Activated T-cell treated with anti-CD3 and anti-CD28 coated beads, Interleukin-2, amount 50 U/mL, for 1 hour (primary cell): ENCODE measurements around the gene GCGR.

ENCODE experiments used
- DNase-seq: peaks from one replicate; pipeline ENCODE4 v3.0.0-alpha.2; 2020

GCGR gene

DNA sequence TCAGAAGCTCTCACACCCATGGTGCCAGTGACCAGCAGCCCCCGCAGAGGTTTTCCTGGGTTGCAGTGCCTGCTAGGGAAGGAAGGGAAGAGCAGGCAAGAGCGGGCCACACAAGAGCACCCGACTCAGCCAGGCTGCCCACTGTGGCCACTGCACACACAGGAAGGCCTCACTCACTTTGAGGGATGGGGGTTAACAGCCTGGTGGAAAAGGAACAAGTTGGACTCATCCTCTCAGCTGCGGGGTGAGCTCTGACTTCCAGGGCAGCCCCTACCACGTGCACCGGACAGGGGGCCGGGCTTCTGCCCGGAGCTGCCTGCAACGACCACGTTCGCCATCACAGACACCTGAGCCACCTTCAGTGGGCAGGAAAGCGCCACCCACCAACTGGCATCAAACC lies 48.3 kb downstream of the GCGR start:
- no peak for DNase-seq

DNA sequence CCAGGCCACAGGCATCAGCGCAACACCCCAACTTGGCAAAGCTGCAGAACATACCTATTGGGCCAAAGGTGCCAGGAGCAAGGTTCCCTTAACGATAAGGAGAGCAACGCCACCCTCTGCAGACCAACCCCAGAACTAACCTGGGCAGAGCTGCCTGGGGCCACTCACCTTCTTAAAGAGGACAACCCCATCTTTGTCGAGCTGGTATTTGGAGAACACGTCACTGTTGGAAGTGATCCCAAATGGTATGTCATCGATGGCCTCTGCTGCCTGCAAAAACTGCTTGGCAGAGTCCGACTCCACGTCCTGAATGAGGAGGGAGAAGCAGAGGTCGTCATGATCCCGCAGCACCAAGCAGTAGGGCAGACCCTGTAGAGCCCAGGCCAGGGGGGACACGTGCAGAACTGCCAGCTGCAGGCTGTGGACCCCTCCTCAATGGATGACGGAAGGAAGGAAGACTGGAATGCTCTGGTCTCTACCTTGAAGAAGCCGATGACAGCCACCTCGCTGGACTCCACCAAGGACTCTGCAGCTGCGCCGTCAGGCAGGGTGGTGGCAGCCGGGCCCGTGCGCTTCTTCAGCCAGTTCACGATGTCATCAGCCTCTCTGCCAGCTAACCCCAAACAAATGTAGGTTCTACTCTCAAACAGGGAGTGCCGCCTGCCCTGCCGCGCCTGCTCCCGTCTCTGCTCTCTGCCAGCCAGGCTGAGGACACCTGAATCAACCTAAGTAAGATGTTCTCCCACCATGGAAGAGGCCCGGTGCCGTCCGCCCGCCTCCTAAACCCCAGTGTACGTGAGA lies 51.2 kb downstream of the GCGR start:
- DNase-seq, result no peak

GRCh38 chr17:81858170-81858966 lies 54.4 kb downstream of the GCGR start:
- no peak for DNase-seq

- DNase-seq, result no peak
Observed at GRCh38 chr17:81858967-81859905, 55.3 kb downstream of the GCGR start.

DNA sequence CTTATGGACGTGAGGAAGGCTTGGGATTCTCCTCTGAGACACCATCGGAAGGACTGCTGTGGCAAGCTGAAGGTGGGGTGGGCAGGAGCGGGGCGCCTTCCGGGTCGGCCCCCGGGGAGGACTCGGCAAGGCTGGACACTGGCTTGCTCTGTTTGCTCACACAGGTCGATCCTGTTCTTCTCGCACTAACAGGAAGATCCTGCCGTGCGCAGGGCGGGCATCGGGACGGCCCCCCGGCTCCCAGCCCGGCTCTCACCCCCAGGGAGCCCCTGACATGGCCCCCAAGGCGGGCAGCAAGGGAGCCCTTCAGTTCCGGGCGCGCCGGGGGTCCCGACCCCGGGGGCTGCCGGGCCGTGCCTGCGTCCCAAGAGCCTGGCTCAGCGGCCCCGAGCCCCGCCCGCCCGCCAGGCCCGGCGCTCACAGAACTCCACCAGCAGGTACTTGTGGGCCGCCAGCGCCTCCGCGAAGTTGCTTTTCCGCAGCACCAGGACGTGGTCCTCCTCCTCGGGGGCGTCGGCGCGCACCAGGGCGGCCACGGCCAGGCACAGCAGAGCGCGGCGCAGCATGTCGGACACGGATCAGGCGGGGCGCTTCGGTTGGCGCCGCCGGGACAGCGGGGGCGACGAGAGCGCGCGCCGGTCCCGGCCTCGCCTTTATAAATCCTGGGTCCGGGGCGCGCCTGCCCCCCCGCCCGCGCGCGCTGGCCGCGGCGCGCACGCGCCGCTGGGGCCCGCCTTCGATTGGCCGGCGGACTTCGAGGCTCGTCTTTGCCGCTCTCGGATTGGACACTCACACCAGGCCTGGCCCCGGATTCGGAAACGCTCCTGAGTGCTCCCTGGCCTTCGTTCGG lies 56.2 kb downstream of the GCGR start, which contains the start of gene P4HB:
TSS of gene P4HB (minus strand) at position 630 of the 850 bp plus-strand sequence. CDS start at position 566, 64 bp downstream.
- peak; percentile 94 for DNase-seq

GRCh38 chr17:81860756-81861568 lies 57.0 kb downstream of the GCGR start:
- DNase-seq, result peak; percentile 99

DNA sequence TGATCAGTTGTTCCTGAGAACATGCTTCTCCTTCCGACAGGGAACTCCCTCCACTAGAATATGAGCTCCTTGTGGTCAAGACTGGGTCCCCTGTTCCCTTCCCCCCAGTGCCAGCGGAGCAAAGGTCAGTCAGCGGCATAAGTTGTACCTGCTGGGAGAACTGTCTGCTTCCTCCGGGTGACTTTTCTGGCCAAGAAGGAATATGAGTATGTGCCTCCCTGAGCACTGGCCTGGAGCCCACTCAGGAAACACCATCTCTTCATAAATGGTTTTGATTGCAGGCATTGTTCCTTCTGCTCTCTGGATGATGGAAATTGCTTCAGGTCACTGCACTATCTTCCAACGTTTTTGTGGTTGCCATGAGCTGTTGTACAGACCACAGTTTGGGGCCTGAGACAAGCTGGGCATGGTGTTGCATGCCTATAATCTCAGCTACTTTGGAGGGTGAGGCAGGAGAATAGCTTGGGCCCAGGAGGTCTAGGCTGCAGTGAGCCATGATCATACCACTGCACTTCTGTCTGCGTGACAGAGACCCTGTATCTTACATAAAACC lies 59.2 kb downstream of the GCGR start:
- DNase-seq, result no peak
